HG02610 (cell line): ENCODE data around the gene CCDC200.
"Not testable (repeated sequence)": the region's sequence is repeated elsewhere in the genome, so short reads cannot be mapped to it uniquely, and the experiment has no call there.

ENCODE experiments used
- ATAC-seq: cut with Tn5 transposase; IDR thresholded peaks from one replicate; pipeline ENCODE4 v1.9.1; 2021; ENCODE audit warnings: mild to moderate bottlenecking, moderate library complexity; ENCODE audit not compliant: unreplicated experiment

The CCDC200 gene

GRCh38 chr17:43228020-43228782 lies at the start of gene CCDC200:
Gene CCDC200 (minus strand): TSS chr17:43228623. CDS start chr17:43228554, 69 bp downstream.
- ATAC-seq, result not testable (repeated sequence)

GRCh38 chr17:43272914-43273313 lies 44.5 kb upstream of the CCDC200 start:
- not testable (repeated sequence) for ATAC-seq

- ATAC-seq, result not testable (repeated sequence)
These were observed 44.1 kb upstream of the CCDC200 start for GRCh38 chr17:43272483-43272882.

- not testable (repeated sequence) for ATAC-seq
These were observed 42.4 kb upstream of the CCDC200 start for GRCh38 chr17:43270552-43271504.

- not testable (repeated sequence) for ATAC-seq
These were observed 18.0 kb upstream of the CCDC200 start for GRCh38 chr17:43246456-43246855.

GRCh38 chr17:43240596-43241352 lies 12.4 kb upstream of the CCDC200 start:
- not testable (repeated sequence) for ATAC-seq

GRCh38 chr17:43239597-43239996 lies 11.2 kb upstream of the CCDC200 start:
- not testable (repeated sequence) for ATAC-seq

- not testable (repeated sequence) for ATAC-seq
These were observed 5.5 kb upstream of the CCDC200 start, which contains the start of gene RNU2-1 for GRCh38 chr17:43233877-43234276. Gene RNU2-1 (minus strand): TSS chr17:43233977.

- ATAC-seq, result not testable (repeated sequence)
These were observed 4.8 kb upstream of the CCDC200 start for GRCh38 chr17:43233263-43233662.

- ATAC-seq, result not testable (repeated sequence)
These were observed 3.7 kb upstream of the CCDC200 start for GRCh38 chr17:43232021-43232699.

GRCh38 chr17:43231205-43232020 lies 3.0 kb upstream of the CCDC200 start:
- ATAC-seq, result not testable (repeated sequence)

- no peak for ATAC-seq
These were observed 2.0 kb downstream of the CCDC200 start for GRCh38 chr17:43226393-43226792.

- no peak for ATAC-seq
These were observed 4.2 kb downstream of the CCDC200 start for GRCh38 chr17:43224146-43224705.

- ATAC-seq, result no peak
These were observed 7.8 kb downstream of the CCDC200 start for GRCh38 chr17:43220511-43221125.

- ATAC-seq, result no peak
These were observed 8.6 kb downstream of the CCDC200 start for GRCh38 chr17:43219746-43220380.

GRCh38 chr17:43219001-43219400 lies 9.4 kb downstream of the CCDC200 start:
- no peak for ATAC-seq

GRCh38 chr17:43217614-43218087 lies 10.8 kb downstream of the CCDC200 start:
- no peak for ATAC-seq
